K562 (cell line): ENCODE results near the gene BPHL. TPM values are rescaled to one million over a fixed set of nuclear protein-coding genes. Genes with fewer than 3 reads are reported as not detected.
A peak's percentile ranks its signal among the peaks of the same experiment; 100 is the strongest.

ENCODE experiments used
- GABPB1 ChIP-seq: sonication (generic); formaldehyde crosslinking; IDR thresholded peaks from 2 replicates; pipeline ENCODE4 v1.8.0; 2022; ENCODE audit warnings: mild to moderate bottlenecking, missing genetic modification reagents
- KDM4B ChIP-seq, 2 experiments: fragments of 450-650 bp in 1 of 2; sonication (generic) in 1 of 2; IDR thresholded peaks; 2 replicates each; pipeline ENCODE4 v1.6.1; 2016 to 2017; ENCODE audit warnings: borderline replicate concordance in 2 of 2, antibody characterized with exemption in 1 of 2, low read depth in 1 of 2, mild to moderate bottlenecking in 1 of 2
- LCOR ChIP-seq: sonication (generic); formaldehyde crosslinking; IDR thresholded peaks from 2 replicates; pipeline ENCODE4 v1.8.0; 2022; ENCODE audit warnings: mild to moderate bottlenecking, missing genetic modification reagents
- MBD2 ChIP-seq: sonication (generic); IDR thresholded peaks from 2 replicates; pipeline ENCODE4 v1.6.1; 2016; ENCODE audit warnings: low read depth, borderline replicate concordance
- MTA3 ChIP-seq: fragments of 450-650 bp; formaldehyde crosslinking; IDR thresholded peaks from 2 replicates; pipeline ENCODE4 v1.6.1; 2017; ENCODE audit warnings: mild to moderate bottlenecking, borderline replicate concordance
- NRF1 ChIP-seq, 2 experiments: fragments of 450-650 bp; IDR thresholded peaks in 1 of 2; conservative IDR thresholded peaks in 1 of 2; 2 replicates each; pipeline ENCODE4 v1.6.1; 2014; ENCODE audit warnings: mild to moderate bottlenecking in 2 of 2
- SMARCE1 ChIP-seq: fragments of 450-650 bp; IDR thresholded peaks from 2 replicates; pipeline ENCODE4 v1.7.1; 2016; ENCODE audit warnings: mild to moderate bottlenecking
- SRSF7 ChIP-seq: fragments of 200-400 bp; formaldehyde crosslinking; optimal IDR thresholded peaks from 2 replicates; pipeline ENCODE3; 2017; ENCODE audit warnings: mild to moderate bottlenecking, low read depth, low read length
- TEAD4 ChIP-seq, 2 experiments: sonication (generic) in 1 of 2; formaldehyde crosslinking in 1 of 2; IDR thresholded peaks; 2 replicates each; pipeline versions ENCODE4 v1.6.1 to v1.8.0; 2012 to 2022; ENCODE audit warnings: borderline replicate concordance in 1 of 2, inconsistent platforms in 1 of 2, low read length in 1 of 2, mild to moderate bottlenecking in 1 of 2, missing genetic modification reagents in 1 of 2
- TRIM24 ChIP-seq, 2 experiments: fragments of 450-650 bp; IDR thresholded peaks; 2 replicates each; pipeline ENCODE4 v1.6.1; 2016
- U2AF1 ChIP-seq: fragments of 200-400 bp; formaldehyde crosslinking; optimal IDR thresholded peaks from 2 replicates; pipeline ENCODE3; 2017; ENCODE audit warnings: mild to moderate bottlenecking, low read depth, low read length, moderate library complexity
- polyA plus RNA-seq, 8 experiments: library from polyadenylated mRNA; depleted of rRNA in 4 of 8; stranded (reverse) in 5 of 8; unstranded in 3 of 8; fragments of >200 nt; fragmentation: Nextera tagmentation in 2 of 8; fragmentation: Illumina TruSeq in 1 of 8; extraction: Ambion mirVana in 2 of 8; extraction: Trizol in 1 of 8; gene quantifications; 2 replicates each; pipeline versions ENCODE4 v1.2.1 to v1.2.3, GENCODE V29; 2011 to 2014; ENCODE audit warnings: inconsistent platforms in 1 of 8, missing spikeins in 1 of 8
- total RNA-seq, 7 experiments: library from RNA; depleted of rRNA in 6 of 7; stranded (reverse); fragments of >200 nt in 6 of 7; fragmentation: Illumina TruSeq in 2 of 7; extraction: Trizol in 2 of 7; gene quantifications; 2 replicates each; pipeline versions ENCODE4 v1.2.1 to v1.2.3, GENCODE V29; 2011 to 2021; ENCODE audit warnings: low replicate concordance in 1 of 7
- TF ChIP-seq, protein P1 (sequence below): fragments of 450-650 bp; IDR thresholded peaks from 2 replicates; pipeline ENCODE4 v1.6.1; 2016; ENCODE audit warnings: missing biosample characterization, missing genetic modification characterization
- TF ChIP-seq, protein P2 (sequence below): fragments of 250-450 bp; sonication (Bioruptor Pico); IDR thresholded peaks from 2 replicates; pipeline ENCODE4 v1.8.0; 2021; ENCODE audit warnings: borderline replicate concordance, mild to moderate bottlenecking, moderate library complexity; ENCODE audit not compliant: poor library complexity, severe bottlenecking
- TF ChIP-seq, protein P3 (sequence below): fragments of 200-600 bp; sonication (generic); IDR thresholded peaks from one replicate; pipeline ENCODE4 v1.6.1; 2012; ENCODE audit warnings: mild to moderate bottlenecking, low read depth, low read length, inconsistent platforms

BPHL gene
- total and polyA plus RNA-seq, 9 of the 15 experiments (the other 6 are each of a cell fraction or from before 2014, with no cell fraction given): 3.5 to 17.4 (median 8.2) TPM

DNA sequence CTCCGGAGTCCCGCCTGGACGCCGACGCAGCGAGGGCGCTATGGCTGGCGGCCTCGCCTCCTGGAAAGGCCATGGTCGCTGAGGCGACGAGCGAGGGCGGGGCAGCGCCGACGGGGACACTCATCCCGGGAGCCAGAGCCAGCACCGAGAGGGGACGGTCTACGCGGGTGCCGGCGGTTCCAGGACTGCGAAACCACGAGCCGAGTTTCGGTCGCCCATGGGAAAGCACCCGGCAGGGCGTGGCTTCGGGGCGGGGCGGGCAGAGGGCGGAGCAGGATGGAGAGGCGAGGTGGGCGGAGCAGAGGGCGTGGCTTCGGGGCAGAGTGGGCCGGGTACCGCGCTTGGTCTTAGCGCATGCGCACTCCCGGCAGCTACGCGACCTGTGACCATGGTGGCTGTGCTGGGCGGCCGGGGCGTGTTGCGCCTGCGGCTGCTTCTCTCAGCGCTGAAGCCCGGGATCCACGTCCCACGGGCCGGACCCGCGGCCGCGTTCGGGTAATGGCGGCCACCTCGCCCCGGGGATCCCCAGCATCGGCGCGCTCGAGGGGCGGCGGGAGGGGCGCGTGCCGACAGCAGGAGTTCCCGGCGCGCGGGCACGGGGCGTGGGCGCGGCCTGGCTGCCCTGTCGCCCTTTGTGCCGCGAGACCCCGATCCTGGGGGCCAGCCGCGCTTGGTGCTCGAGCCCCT lies at the start of gene BPHL (continued):
- TF ChIP-seq, protein P1, sequence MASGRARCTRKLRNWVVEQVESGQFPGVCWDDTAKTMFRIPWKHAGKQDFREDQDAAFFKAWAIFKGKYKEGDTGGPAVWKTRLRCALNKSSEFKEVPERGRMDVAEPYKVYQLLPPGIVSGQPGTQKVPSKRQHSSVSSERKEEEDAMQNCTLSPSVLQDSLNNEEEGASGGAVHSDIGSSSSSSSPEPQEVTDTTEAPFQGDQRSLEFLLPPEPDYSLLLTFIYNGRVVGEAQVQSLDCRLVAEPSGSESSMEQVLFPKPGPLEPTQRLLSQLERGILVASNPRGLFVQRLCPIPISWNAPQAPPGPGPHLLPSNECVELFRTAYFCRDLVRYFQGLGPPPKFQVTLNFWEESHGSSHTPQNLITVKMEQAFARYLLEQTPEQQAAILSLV (tag): no peak
- TF ChIP-seq TRIM24 (IDR thresholded peaks at IDR 0.05): 0 out of 4 replicates have a peak, but pooled peaks of 1 of the 2 experiments have one; percentile 24
- peak; percentile 55 for TF ChIP-seq GABPB1 (CRISPR knock-in tag)
- TF ChIP-seq U2AF1: peak; percentile 89
- 0 out of 2 replicates have a peak, but pooled peaks have one; percentile 3 for TF ChIP-seq TEAD4 (IDR thresholded peaks at IDR 0.05; ENCODE audit: low read length)
- TF ChIP-seq TEAD4 (CRISPR knock-in tag; IDR thresholded peaks at IDR 0.05; ENCODE audit: borderline replicate concordance): no peak
- no peak for TF ChIP-seq SRSF7
- TF ChIP-seq NRF1 (conservative IDR thresholded peaks at IDR 0.05 in 1 of 2, IDR thresholded peaks at IDR 0.05 in 1 of 2): peak; percentile 95 to 96
- TF ChIP-seq KDM4B (IDR thresholded peaks at IDR 0.05; ENCODE audit: borderline replicate concordance in 2 of 2, low read depth in 1 of 2): 0 out of 4 replicates have a peak, but pooled peaks of 1 of the 2 experiments have one; percentile 23
- peak; percentile 88 for TF ChIP-seq MTA3
- no peak; the same call in 1 of the 2 replicates for TF ChIP-seq LCOR (CRISPR knock-in tag)
- 0 out of 2 replicates have a peak, but pooled peaks have one; percentile 48 for TF ChIP-seq MBD2
- TF ChIP-seq, protein P2, sequence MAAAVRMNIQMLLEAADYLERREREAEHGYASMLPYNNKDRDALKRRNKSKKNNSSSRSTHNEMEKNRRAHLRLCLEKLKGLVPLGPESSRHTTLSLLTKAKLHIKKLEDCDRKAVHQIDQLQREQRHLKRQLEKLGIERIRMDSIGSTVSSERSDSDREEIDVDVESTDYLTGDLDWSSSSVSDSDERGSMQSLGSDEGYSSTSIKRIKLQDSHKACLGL (CRISPR knock-in tag): peak; percentile 8
- TF ChIP-seq SMARCE1: no peak
- TF ChIP-seq, protein P3, sequence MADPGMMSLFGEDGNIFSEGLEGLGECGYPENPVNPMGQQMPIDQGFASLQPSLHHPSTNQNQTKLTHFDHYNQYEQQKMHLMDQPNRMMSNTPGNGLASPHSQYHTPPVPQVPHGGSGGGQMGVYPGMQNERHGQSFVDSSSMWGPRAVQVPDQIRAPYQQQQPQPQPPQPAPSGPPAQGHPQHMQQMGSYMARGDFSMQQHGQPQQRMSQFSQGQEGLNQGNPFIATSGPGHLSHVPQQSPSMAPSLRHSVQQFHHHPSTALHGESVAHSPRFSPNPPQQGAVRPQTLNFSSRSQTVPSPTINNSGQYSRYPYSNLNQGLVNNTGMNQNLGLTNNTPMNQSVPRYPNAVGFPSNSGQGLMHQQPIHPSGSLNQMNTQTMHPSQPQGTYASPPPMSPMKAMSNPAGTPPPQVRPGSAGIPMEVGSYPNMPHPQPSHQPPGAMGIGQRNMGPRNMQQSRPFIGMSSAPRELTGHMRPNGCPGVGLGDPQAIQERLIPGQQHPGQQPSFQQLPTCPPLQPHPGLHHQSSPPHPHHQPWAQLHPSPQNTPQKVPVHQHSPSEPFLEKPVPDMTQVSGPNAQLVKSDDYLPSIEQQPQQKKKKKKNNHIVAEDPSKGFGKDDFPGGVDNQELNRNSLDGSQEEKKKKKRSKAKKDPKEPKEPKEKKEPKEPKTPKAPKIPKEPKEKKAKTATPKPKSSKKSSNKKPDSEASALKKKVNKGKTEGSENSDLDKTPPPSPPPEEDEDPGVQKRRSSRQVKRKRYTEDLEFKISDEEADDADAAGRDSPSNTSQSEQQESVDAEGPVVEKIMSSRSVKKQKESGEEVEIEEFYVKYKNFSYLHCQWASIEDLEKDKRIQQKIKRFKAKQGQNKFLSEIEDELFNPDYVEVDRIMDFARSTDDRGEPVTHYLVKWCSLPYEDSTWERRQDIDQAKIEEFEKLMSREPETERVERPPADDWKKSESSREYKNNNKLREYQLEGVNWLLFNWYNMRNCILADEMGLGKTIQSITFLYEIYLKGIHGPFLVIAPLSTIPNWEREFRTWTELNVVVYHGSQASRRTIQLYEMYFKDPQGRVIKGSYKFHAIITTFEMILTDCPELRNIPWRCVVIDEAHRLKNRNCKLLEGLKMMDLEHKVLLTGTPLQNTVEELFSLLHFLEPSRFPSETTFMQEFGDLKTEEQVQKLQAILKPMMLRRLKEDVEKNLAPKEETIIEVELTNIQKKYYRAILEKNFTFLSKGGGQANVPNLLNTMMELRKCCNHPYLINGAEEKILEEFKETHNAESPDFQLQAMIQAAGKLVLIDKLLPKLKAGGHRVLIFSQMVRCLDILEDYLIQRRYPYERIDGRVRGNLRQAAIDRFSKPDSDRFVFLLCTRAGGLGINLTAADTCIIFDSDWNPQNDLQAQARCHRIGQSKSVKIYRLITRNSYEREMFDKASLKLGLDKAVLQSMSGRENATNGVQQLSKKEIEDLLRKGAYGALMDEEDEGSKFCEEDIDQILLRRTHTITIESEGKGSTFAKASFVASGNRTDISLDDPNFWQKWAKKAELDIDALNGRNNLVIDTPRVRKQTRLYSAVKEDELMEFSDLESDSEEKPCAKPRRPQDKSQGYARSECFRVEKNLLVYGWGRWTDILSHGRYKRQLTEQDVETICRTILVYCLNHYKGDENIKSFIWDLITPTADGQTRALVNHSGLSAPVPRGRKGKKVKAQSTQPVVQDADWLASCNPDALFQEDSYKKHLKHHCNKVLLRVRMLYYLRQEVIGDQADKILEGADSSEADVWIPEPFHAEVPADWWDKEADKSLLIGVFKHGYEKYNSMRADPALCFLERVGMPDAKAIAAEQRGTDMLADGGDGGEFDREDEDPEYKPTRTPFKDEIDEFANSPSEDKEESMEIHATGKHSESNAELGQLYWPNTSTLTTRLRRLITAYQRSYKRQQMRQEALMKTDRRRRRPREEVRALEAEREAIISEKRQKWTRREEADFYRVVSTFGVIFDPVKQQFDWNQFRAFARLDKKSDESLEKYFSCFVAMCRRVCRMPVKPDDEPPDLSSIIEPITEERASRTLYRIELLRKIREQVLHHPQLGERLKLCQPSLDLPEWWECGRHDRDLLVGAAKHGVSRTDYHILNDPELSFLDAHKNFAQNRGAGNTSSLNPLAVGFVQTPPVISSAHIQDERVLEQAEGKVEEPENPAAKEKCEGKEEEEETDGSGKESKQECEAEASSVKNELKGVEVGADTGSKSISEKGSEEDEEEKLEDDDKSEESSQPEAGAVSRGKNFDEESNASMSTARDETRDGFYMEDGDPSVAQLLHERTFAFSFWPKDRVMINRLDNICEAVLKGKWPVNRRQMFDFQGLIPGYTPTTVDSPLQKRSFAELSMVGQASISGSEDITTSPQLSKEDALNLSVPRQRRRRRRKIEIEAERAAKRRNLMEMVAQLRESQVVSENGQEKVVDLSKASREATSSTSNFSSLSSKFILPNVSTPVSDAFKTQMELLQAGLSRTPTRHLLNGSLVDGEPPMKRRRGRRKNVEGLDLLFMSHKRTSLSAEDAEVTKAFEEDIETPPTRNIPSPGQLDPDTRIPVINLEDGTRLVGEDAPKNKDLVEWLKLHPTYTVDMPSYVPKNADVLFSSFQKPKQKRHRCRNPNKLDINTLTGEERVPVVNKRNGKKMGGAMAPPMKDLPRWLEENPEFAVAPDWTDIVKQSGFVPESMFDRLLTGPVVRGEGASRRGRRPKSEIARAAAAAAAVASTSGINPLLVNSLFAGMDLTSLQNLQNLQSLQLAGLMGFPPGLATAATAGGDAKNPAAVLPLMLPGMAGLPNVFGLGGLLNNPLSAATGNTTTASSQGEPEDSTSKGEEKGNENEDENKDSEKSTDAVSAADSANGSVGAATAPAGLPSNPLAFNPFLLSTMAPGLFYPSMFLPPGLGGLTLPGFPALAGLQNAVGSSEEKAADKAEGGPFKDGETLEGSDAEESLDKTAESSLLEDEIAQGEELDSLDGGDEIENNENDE: no peak
